ENCODE results near the gene BRIP1.

- TF ChIP-seq CTCF (conservative IDR thresholded peaks at IDR 0.05; ENCODE audit: low read depth in 2 of 2) (no peak), REST (IDR thresholded peaks at IDR 0.05; ENCODE audit: unreplicated experiment) (no peak)
Observed at GRCh38 chr17:61817452-61817851, 45.9 kb downstream of the BRIP1 start.

Data from GM23338 (cell line).